Measurements from ENCODE around the gene TRIML2. TPM values are rescaled to one million over a fixed set of nuclear protein-coding genes. Genes with fewer than 3 reads are reported as not detected.

TRIML2 gene
- total and polyA plus RNA-seq, 9 of the 15 experiments (the other 6 are each of a cell fraction or from before 2014, with no cell fraction given), result 0.03 to 0.16 TPM; not detected in 7

DNA sequence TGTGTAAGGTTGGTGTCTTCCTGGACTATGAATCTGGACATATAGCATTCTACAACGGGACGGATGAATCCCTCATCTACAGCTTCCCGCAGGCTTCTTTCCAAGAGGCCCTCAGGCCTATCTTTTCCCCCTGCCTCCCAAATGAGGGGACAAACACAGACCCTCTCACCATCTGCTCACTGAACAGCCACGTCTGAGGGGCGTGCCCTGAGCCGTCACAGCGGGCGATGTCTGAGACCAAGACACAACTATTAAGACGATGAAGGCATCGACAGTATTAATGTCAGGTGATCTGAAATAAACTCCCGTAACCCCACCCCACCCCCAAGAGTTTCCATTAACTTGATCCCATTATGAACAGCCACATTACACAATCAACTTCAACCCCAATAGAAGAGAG is 37.8 kb upstream of the TRIML2 start:
- intact Hi-C loops (cut with micrococcal nuclease) (no loop called here), in situ Hi-C loops (cut with MboI) (no loop called here)
- ChIA-PET CTCF (ENCODE audit: low intra/inter-chr PET ratio) (no interaction called here), POLR2A (no interaction called here)
- H3K36me3 ChIP-seq (ENCODE audit: control insufficient read depth, insufficient read depth, low read length), result no peaks in the 10 kb centered on the region
- TF ChIP-seq CREM (IDR thresholded peaks at IDR 0.05; ENCODE audit: low read depth) (no peak), JUN (IDR thresholded peaks at IDR 0.05; ENCODE audit: borderline replicate concordance, low read depth, low read length) (no peak), JUN (CRISPR knock-in tag; IDR thresholded peaks at IDR 0.05; ENCODE audit: borderline replicate concordance) (no peak), KLF13 (tag; IDR thresholded peaks at IDR 0.05; ENCODE audit: borderline replicate concordance, low read depth) (no peak), ZNF408 (CRISPR knock-in tag; IDR thresholded peaks at IDR 0.05; ENCODE audit: low read depth) (no peak), BHLHE40 (IDR thresholded peaks at IDR 0.05; ENCODE audit: low read length) (no peak), NFE2 (IDR thresholded peaks at IDR 0.05; ENCODE audit: low read depth) (no peak), MAZ (CRISPR knock-in tag; conservative IDR thresholded peaks at IDR 0.05 in 1 of 2, IDR thresholded peaks at IDR 0.05 in 1 of 2) (no peak), POLR2H (tag; IDR thresholded peaks at IDR 0.05; ENCODE audit: low read depth) (no peak), OTX1 (CRISPR knock-in tag; IDR thresholded peaks at IDR 0.05) (no peak), CTBP1 (IDR thresholded peaks at IDR 0.05; ENCODE audit: borderline replicate concordance) (no peak)
- TF ChIP-seq, protein P1, sequence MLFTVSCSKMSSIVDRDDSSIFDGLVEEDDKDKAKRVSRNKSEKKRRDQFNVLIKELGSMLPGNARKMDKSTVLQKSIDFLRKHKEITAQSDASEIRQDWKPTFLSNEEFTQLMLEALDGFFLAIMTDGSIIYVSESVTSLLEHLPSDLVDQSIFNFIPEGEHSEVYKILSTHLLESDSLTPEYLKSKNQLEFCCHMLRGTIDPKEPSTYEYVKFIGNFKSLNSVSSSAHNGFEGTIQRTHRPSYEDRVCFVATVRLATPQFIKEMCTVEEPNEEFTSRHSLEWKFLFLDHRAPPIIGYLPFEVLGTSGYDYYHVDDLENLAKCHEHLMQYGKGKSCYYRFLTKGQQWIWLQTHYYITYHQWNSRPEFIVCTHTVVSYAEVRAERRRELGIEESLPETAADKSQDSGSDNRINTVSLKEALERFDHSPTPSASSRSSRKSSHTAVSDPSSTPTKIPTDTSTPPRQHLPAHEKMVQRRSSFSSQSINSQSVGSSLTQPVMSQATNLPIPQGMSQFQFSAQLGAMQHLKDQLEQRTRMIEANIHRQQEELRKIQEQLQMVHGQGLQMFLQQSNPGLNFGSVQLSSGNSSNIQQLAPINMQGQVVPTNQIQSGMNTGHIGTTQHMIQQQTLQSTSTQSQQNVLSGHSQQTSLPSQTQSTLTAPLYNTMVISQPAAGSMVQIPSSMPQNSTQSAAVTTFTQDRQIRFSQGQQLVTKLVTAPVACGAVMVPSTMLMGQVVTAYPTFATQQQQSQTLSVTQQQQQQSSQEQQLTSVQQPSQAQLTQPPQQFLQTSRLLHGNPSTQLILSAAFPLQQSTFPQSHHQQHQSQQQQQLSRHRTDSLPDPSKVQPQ (CRISPR knock-in tag; IDR thresholded peaks at IDR 0.05; ENCODE audit: borderline replicate concordance), result no peak
- TF ChIP-seq, protein P2, sequence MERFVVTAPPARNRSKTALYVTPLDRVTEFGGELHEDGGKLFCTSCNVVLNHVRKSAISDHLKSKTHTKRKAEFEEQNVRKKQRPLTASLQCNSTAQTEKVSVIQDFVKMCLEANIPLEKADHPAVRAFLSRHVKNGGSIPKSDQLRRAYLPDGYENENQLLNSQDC (CRISPR knock-in tag; IDR thresholded peaks at IDR 0.05), result no peak
- TF ChIP-seq, protein P3, sequence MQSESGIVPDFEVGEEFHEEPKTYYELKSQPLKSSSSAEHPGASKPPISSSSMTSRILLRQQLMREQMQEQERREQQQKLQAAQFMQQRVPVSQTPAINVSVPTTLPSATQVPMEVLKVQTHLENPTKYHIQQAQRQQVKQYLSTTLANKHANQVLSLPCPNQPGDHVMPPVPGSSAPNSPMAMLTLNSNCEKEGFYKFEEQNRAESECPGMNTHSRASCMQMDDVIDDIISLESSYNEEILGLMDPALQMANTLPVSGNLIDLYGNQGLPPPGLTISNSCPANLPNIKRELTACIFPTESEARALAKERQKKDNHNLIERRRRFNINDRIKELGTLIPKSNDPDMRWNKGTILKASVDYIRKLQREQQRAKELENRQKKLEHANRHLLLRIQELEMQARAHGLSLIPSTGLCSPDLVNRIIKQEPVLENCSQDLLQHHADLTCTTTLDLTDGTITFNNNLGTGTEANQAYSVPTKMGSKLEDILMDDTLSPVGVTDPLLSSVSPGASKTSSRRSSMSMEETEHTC (IDR thresholded peaks at IDR 0.05), result no peak
- BruUV-seq (replicated peaks), result no TSS peak
- 4% methylated on average over 11 of the region's 11 CpGs for WGBS (ENCODE audit: insufficient coverage, low coverage, missing lambda C conversion rate)
- ATAC-seq (no peak), FAIRE-seq (no peak), DNase-seq (ENCODE audit: extremely low read depth in 1 of 4, low spot score in 3 of 4) (no peak)
- no peak overlapping the region for H3K4me2 ChIP-seq (ENCODE audit: insufficient read depth, low read length)
- no peak overlapping the region for H3K27ac ChIP-seq (ENCODE audit: extremely low read depth, low read depth, low read length)
- no peaks in the 10 kb centered on the region for H3K27me3 ChIP-seq (ENCODE audit: control insufficient read depth in 2 of 2, insufficient read depth in 2 of 2, low read length in 2 of 2)
- H3K4me1 ChIP-seq (replicated peaks in 1 of 2; ENCODE audit: control insufficient read depth in 2 of 2, insufficient read depth in 2 of 2, low read length in 2 of 2), result no peaks in the 10 kb centered on the region
- no peaks in the 10 kb centered on the region for H4K20me1 ChIP-seq (replicated peaks; ENCODE audit: control insufficient read depth, insufficient read depth, low read length)
- no peak overlapping the region for H3K9ac ChIP-seq (ENCODE audit: insufficient read depth in 1 of 2, low read depth in 2 of 2, low read length in 2 of 2)
- no peaks in the 10 kb centered on the region for H3K9me3 ChIP-seq (replicated peaks; ENCODE audit: control insufficient read depth, insufficient read depth, low read depth, low read length)
- no peaks in the 10 kb centered on the region for H3K9me1 ChIP-seq (ENCODE audit: control insufficient read depth, insufficient read depth, low read length)
- H3K79me2 ChIP-seq (ENCODE audit: control insufficient read depth, insufficient read depth, low read length), result no peaks in the 10 kb centered on the region
- no peak overlapping the region for H2AFZ ChIP-seq (ENCODE audit: low read depth, low read length)
- H3K4me3 ChIP-seq, result no peak overlapping the region
